ENCODE measurements around the gene TLDC2.

DNA sequence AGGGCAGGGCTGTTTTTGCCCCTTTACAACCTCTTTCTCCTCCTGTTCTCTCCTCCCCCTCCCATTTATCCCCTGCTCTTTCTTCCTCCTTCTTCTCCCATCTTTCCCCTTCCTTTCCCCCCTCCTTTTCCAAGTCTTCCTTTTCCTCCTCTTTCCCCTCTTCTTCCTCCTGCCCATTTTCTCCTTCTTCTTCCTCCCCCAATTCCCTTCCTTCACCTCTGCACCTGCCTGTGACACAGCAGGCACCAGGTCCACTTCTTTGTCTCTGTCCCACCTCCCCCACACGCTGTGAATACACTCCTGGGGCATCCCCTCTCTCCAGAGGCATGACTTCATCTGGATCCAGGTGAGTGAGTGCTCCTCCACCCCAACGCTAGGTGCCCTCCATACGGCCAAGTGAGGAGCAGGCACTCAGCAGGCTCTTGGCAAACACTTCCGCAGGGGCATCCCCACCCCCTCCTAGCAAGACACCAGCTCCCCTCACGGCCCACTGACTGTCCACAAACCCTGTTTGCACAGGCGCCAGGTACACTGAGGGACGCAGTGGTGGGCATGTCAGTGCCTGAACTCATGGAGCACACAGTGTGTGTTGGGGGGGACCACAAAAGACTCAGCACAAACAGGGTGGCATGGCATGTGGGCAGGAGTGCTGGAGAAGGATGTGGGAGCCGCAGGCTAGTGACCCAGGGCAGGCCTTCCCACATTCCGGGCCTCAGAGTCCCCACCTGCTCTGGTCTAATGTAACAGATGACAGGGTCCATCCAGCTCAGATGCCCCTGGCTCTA is 10.7 kb upstream of the TLDC2 start:
- no peak for TF ChIP-seq ARNT (IDR thresholded peaks at IDR 0.05)
- TF ChIP-seq FOXA1 (IDR thresholded peaks at IDR 0.05), result no peak
- no peak for TF ChIP-seq FOXM1 (IDR thresholded peaks at IDR 0.05; ENCODE audit: borderline replicate concordance)
- TF ChIP-seq, protein P1, sequence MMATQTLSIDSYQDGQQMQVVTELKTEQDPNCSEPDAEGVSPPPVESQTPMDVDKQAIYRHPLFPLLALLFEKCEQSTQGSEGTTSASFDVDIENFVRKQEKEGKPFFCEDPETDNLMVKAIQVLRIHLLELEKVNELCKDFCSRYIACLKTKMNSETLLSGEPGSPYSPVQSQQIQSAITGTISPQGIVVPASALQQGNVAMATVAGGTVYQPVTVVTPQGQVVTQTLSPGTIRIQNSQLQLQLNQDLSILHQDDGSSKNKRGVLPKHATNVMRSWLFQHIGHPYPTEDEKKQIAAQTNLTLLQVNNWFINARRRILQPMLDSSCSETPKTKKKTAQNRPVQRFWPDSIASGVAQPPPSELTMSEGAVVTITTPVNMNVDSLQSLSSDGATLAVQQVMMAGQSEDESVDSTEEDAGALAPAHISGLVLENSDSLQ (IDR thresholded peaks at IDR 0.05), result no peak
- no peak for TF ChIP-seq FOXK2 (IDR thresholded peaks at IDR 0.05)
- TF ChIP-seq SP1 (IDR thresholded peaks at IDR 0.05), result no peak
- no peak for TF ChIP-seq BHLHE40 (IDR thresholded peaks at IDR 0.05; ENCODE audit: borderline replicate concordance)
- no peak for TF ChIP-seq CTBP1 (IDR thresholded peaks at IDR 0.05; ENCODE audit: borderline replicate concordance)
